Activated CD4-positive, alpha-beta T cell treated with anti-CD3 and anti-CD28 coated beads, Interleukin-2, Interleukin-4, amounts not matched to agents 100 ng/mL and 50 ng/mL, durations not matched to agents 16 hours and 8 hours (primary cell): ENCODE data around the gene RASA2.
A peak's percentile ranks its signal among the peaks of the same experiment; 100 is the strongest.

Experiments
- DNase-seq: peaks from one replicate; pipeline ENCODE4 v3.0.0-alpha.2; 2020; ENCODE audit warnings: low spot score

The RASA2 gene

DNA sequence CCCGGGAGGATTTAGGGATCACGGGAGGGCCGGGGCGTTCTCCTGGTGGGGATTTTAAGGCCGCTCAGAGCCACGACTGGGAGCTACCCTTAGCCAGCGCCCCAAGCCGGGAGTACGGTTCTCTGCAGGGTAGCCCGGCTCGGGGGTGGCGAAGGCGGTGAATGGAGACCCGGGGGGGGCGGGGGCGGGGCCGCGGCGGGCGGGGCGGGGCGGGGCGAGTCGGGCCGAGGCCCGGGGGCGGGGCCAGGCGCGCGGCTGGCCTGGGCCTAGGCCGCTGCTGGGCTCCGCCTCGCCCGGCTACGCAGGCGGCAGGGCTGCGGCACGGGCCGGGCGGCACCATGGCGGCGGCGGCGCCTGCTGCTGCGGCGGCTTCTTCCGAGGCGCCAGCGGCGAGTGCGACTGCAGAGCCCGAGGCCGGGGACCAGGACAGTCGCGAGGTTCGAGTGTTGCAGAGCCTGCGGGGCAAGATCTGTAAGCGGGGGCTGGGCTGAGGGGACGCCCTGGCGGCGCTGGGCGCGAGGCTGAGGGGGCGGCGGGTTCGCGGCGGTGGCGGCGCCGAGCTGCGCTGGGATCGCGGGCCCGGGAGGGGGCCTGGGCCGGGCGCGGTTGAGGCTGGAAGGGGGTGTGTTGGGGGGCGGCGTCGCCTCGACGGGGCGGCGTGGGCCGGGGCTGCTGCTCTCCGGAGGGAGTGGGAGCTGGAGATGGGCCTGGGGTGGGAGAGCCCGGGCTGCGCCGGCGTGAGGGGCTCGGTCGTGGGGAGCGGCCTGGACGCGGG is at the start of gene RASA2:
Gene RASA2 (plus strand): TSS at position 282 of the 775 bp plus-strand sequence. CDS start 57 bp downstream, at position 339.
- peak; percentile 57 for DNase-seq

DNA sequence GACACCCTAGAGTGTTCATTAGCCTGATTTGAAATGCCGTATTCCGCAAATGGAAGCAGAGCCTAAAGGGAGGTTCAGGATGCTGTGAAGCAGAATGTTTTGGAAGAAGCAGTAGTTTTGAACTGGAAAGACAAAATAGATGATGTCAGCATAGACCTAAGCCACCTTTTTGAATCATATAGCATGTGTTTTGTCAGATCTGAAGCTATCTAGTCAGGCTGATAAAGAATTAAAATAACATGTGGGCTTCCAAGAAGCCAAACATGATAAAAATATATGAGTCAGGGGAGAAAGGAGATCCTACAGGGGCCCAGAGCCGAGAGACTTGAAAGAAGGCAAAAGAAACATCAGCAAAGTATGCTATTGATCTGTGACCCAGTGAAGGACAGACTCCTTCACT is 47.2 kb upstream of the RASA2 start:
- DNase-seq, result no peak

DNA sequence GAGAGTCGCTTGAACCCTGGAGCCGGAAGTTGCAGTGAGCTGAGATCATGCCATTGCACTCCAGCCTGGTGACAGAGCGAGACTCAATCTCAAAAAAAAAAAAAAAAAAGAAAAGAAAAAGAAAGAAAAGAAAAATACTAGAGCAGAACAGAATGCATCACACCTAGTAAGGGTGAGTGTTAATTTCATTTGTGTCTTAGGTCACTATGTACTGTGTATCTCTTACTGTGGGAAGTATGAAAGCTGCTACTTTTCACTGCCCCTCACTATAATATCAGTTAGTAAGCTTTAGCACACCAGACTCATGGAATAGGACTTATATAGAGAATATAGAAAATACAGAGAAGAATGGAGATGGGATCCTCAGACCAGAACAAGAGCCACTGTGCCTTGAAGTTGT is 45.9 kb upstream of the RASA2 start:
- no peak for DNase-seq

- DNase-seq, result peak; percentile 85
Observed at GRCh38 chr3:141441381-141442364, 45.2 kb upstream of the RASA2 start.

GRCh38 chr3:141442446-141442845 is 44.4 kb upstream of the RASA2 start:
- no peak for DNase-seq

- no peak for DNase-seq
Observed at GRCh38 chr3:141442914-141443313, 43.9 kb upstream of the RASA2 start.

GRCh38 chr3:141444586-141445285 is 42.1 kb upstream of the RASA2 start:
- DNase-seq, result no peak

DNA sequence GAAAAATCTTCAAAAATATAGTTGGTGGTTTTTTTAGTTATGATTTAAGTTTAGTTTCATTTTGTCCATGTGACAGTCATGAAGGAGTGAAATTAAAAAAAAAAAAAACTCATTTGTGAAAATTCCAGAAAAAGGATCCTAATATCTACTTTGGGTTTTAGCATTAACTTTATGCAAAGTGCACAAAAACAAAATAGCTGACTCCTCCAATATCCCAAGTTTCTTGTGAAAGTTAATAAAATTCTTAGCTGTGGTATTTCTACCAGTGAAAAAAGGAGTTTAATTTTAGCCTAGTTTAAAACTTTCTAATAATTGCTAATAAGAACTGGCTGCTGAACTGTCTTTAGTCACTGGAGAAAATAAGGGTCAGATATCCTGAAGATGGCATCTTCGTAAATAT is 40.8 kb upstream of the RASA2 start:
- DNase-seq, result no peak

DNA sequence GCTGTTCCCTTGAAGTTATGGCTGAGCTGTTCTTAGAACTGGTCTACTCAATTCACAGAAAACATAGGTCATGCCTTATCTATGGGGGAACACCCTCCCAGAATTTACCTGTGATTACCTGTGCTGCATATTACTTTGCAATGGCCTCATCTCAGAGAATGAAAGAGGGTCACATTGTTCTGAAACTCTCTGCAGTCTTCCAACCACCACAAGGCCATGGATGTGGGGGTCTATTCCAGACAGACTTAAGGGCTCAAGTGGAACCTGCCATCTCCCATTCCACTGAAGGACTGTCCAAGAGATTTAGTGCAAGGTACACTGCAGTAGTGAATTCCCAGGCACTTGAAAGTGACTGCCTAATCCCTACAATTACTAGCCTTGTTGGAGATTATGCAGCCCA is 40.1 kb upstream of the RASA2 start:
- no peak for DNase-seq

- DNase-seq, result no peak
Observed at GRCh38 chr3:141447383-141447782, 39.4 kb upstream of the RASA2 start.

DNA sequence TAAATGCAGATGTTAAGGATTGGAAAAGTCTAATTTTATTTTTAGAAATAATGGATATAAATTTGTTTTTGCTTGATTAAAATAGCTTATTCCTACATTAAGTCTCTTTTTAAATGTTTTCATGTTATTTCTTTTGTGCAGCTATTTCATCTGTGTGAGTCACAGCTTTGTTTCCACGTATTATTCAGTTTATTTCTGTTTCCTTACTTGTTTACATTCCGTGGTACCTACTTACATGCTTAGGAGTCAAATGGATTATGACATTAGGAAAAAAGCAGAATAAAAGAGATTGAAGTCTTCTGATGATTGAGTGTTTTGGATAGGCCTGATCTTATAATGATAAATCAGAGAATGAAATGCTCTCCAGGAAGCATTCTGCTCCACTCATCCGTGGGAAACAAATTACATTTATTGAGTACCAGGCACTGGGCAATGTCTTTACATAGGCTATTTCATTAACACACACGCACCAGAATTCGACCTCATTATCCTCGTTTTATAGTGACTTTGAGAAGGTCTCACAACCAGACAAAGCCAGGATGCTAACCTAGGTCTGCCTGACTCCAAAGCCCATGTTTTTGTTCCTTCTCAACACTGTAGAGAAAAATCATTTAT is 38.1 kb upstream of the RASA2 start:
- DNase-seq, result no peak

DNA sequence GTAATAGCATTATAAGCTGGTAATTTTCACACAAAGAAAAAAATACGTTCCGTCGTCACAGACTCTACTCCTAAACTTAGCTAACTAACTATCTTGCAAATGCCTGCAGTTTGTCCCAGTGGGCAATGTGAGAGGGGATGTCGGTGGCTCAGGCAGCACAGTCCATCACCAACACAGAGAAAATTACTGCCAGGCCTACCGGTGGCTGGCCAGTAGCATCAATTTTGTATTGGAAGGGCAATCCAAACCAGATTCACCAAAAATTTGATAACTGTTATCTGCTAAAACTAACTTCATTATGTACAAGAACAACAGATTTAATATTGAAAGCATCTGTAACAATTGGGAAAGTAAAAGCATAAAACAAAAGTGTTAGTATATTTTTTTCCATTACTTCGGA is 37.4 kb upstream of the RASA2 start:
- DNase-seq, result no peak

- DNase-seq, result no peak
Observed at GRCh38 chr3:141450727-141451375, 36.0 kb upstream of the RASA2 start.

DNA sequence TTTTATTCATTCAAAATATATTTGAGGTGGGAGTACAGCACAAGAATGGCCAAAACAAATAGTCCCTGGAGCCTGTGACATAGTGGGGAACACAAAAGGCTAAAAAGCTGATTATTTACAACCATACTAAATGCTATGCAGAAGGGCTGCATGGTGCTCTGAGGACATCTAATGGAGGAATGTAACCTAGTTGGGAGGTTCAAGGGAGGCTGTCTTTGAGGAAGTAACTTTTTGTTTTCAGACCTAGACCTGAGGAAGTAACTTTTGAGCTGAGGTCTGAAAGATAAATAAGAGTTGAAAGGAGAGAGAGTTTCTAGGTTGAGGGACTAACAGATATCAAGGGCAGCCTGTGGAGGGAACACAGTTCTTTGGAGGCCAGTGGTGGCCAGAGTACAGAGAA is 34.8 kb upstream of the RASA2 start:
- peak; percentile 39 for DNase-seq

DNA sequence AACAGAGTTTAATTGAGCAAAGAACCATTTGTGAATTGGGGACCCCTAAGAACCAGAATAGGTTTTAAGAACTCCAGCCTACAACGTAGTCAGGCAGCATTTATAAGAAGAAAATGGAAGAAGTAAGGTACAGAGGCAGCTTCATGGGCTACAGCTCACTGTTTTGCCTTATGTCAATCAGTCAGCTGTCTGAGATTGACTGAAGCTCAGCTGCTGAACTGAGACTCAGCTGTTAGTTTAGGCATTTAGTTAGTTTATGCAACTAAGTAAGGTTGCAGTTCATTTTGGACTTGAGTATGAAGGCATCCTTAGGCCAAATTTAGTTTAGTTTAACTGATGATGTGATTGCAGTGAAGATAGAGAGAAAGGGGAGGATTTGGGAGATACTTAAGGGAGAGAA is 34.1 kb upstream of the RASA2 start:
- DNase-seq, result no peak

GRCh38 chr3:141454054-141454453 is 32.8 kb upstream of the RASA2 start:
- DNase-seq, result no peak

- DNase-seq, result peak; percentile 82
Observed at GRCh38 chr3:141454906-141455602, 31.8 kb upstream of the RASA2 start.

GRCh38 chr3:141455603-141456300 is 31.1 kb upstream of the RASA2 start:
- no peak for DNase-seq

GRCh38 chr3:141456301-141456625 is 30.6 kb upstream of the RASA2 start:
- no peak for DNase-seq

GRCh38 chr3:141457624-141458236 is 29.1 kb upstream of the RASA2 start:
- DNase-seq, result no peak
